Loucy (cell line): ENCODE results near the gene MCU.

Experiments used
- H2AFZ ChIP-seq: fragments of 200-600 bp; sonication (generic); 2 replicates; pipeline ENCODE4 v1.6.0; 2016; ENCODE audit warnings: antibody characterized with exemption, mild to moderate bottlenecking, low read length, moderate library complexity
- H3F3A ChIP-seq: fragments of 200-600 bp; 2 replicates; pipeline ENCODE4 v1.6.0; 2016; ENCODE audit warnings: antibody characterized with exemption, low read depth, mild to moderate bottlenecking
- H3K27me3 ChIP-seq: fragments of 200-600 bp; sonication (generic); 2 replicates; pipeline ENCODE4 v1.6.1; 2014; ENCODE audit warnings: low read length, mild to moderate bottlenecking; ENCODE audit not compliant: insufficient read depth, poor library complexity, severe bottlenecking
- H3K36me3 ChIP-seq: fragments of 200-600 bp; sonication (generic); 2 replicates; pipeline ENCODE4 v1.6.1; 2016; ENCODE audit warnings: low read length; ENCODE audit not compliant: insufficient read depth
- H3K4me1 ChIP-seq: fragments of 200-600 bp; sonication (generic); 2 replicates; pipeline ENCODE4 v1.5.1; 2014; ENCODE audit warnings: low read length, mild to moderate bottlenecking; ENCODE audit not compliant: insufficient read depth, poor library complexity, severe bottlenecking
- H3K4me2 ChIP-seq: fragments of 200-600 bp; sonication (generic); 2 replicates; pipeline ENCODE4 v1.6.0; 2014; ENCODE audit warnings: antibody characterized with exemption, low read length, low read depth, mild to moderate bottlenecking; ENCODE audit not compliant: poor library complexity, severe bottlenecking
- H3K4me3 ChIP-seq: fragments of 200-600 bp; sonication (generic); 2 replicates; pipeline ENCODE4 v1.5.1; 2014; ENCODE audit warnings: low read length, mild to moderate bottlenecking, mixed read lengths; ENCODE audit not compliant: poor library complexity, severe bottlenecking
- H3K79me2 ChIP-seq: fragments of 200-600 bp; sonication (generic); 2 replicates; pipeline ENCODE4 v1.6.1; 2014; ENCODE audit warnings: low read length; ENCODE audit not compliant: insufficient read depth
- H3K9ac ChIP-seq: fragments of 200-600 bp; sonication (generic); 2 replicates; pipeline ENCODE4 v1.6.0; 2014; ENCODE audit warnings: mild to moderate bottlenecking, low read depth, low read length, moderate library complexity; ENCODE audit not compliant: poor library complexity, severe bottlenecking
- H3K9me2 ChIP-seq: fragments of 200-600 bp; sonication (generic); replicated peaks from 2 replicates; pipeline ENCODE4 v1.6.1; 2016; ENCODE audit warnings: low read depth, low read length, mixed read lengths
- H3K9me3 ChIP-seq: fragments of 200-600 bp; sonication (generic); 2 replicates; pipeline ENCODE4 v1.6.1; 2014; ENCODE audit warnings: mild to moderate bottlenecking, antibody characterized with exemption, low read length, low read depth; ENCODE audit not compliant: insufficient read depth
- H4K20me1 ChIP-seq: fragments of 200-600 bp; sonication (generic); 2 replicates; pipeline ENCODE4 v1.6.0; 2014; ENCODE audit warnings: antibody characterized with exemption, low read length, mild to moderate bottlenecking; ENCODE audit not compliant: insufficient read depth, poor library complexity, severe bottlenecking
- CTCF ChIP-seq: fragments of 200-600 bp; sonication (generic); conservative IDR thresholded peaks from 2 replicates; pipeline ENCODE4 v1.5.1; 2014; ENCODE audit warnings: mild to moderate bottlenecking, antibody characterized with exemption, low read length
- EZH2phosphoT487 ChIP-seq: fragments of 200-600 bp; IDR thresholded peaks from 2 replicates; pipeline ENCODE4 v1.6.1; 2018; ENCODE audit warnings: antibody characterized with exemption, mild to moderate bottlenecking, moderate library complexity, borderline replicate concordance

The MCU gene

GRCh38 chr10:72802332-72802731 is 110.4 kb downstream of the MCU start:
- no peaks in the 10 kb centered on the region for H3F3A ChIP-seq
- H3K4me3 ChIP-seq: no peak overlapping the region
- H3K79me2 ChIP-seq: no peaks in the 10 kb centered on the region
- no peak overlapping the region for H2AFZ ChIP-seq
- no peak overlapping the region for H3K4me2 ChIP-seq
- no peaks in the 10 kb centered on the region for H3K36me3 ChIP-seq
- no peaks in the 10 kb centered on the region for H3K9me2 ChIP-seq
- peaks cover 22% of the 10 kb centered on the region for H3K4me1 ChIP-seq
- TF ChIP-seq EZH2phosphoT487 (no peak), CTCF (no peak)
- H3K9me3 ChIP-seq: no peaks in the 10 kb centered on the region
- no peaks in the 10 kb centered on the region for H4K20me1 ChIP-seq
- no peak overlapping the region for H3K9ac ChIP-seq
- no peaks in the 10 kb centered on the region for H3K27me3 ChIP-seq

GRCh38 chr10:72802763-72803505 is 111.0 kb downstream of the MCU start:
- Histone ChIP-seq H3K9me2 (no peaks in the 10 kb centered on the region), H2AFZ (no peak overlapping the region), H3F3A (no peaks in the 10 kb centered on the region), H3K4me2 (no peak overlapping the region), H3K4me1 (peaks cover 23% of the 10 kb centered on the region), H3K36me3 (no peaks in the 10 kb centered on the region), H4K20me1 (no peaks in the 10 kb centered on the region), H3K9ac (no peak overlapping the region), H3K9me3 (no peaks in the 10 kb centered on the region), H3K4me3 (no peak overlapping the region), H3K27me3 (no peaks in the 10 kb centered on the region), H3K79me2 (no peaks in the 10 kb centered on the region)
- TF ChIP-seq CTCF: no peak
- no peak for TF ChIP-seq EZH2phosphoT487

- H2AFZ ChIP-seq: no peak overlapping the region
- peaks cover 9% of the 10 kb centered on the region for H3K4me1 ChIP-seq
- H3F3A ChIP-seq: no peaks in the 10 kb centered on the region
- no peaks in the 10 kb centered on the region for H3K9me3 ChIP-seq
- H3K4me3 ChIP-seq: no peak overlapping the region
- H3K9ac ChIP-seq: no peak overlapping the region
- H3K4me2 ChIP-seq: no peak overlapping the region
- no peaks in the 10 kb centered on the region for H4K20me1 ChIP-seq
- no peaks in the 10 kb centered on the region for H3K9me2 ChIP-seq
- H3K36me3 ChIP-seq: no peaks in the 10 kb centered on the region
- TF ChIP-seq CTCF (no peak), EZH2phosphoT487 (no peak)
- no peaks in the 10 kb centered on the region for H3K27me3 ChIP-seq
- H3K79me2 ChIP-seq: no peaks in the 10 kb centered on the region
Observed at GRCh38 chr10:72808001-72808400, 116.1 kb downstream of the MCU start.
